ENCODE measurements around the gene CCZ1B. TPM values are rescaled to one million over a fixed set of nuclear protein-coding genes. Genes with fewer than 3 reads are reported as not detected.
A peak's percentile ranks its signal among the peaks of the same experiment; 100 is the strongest.
"Not testable (repeated sequence)": the region's sequence is repeated elsewhere in the genome, so short reads cannot be mapped to it uniquely, and the experiment has no call there.

The CCZ1B gene
- total RNA-seq, 1 donor from 2014 or later, result 47.7 TPM

DNA sequence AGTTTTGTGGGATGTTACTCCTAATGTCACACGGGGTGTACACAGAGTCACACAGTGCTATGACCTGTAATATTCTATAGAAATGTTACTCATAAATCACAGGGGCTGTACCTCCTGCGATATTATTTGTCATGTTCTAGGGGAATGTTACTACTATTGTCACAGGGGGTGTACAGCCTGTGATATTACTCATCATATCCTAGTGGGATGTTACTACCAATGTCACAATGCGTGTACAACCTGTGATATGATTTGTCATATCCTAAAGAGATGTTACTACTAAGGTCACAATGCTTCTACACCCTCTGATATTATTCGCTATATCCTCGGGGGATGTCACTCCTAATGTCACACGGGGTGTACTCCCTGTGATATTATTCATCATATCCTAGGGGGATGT, 7.6 kb upstream of the CCZ1B start:
- Mint-ChIP-seq H3K27ac (ENCODE audit: unreplicated experiment) (no peak overlapping the region), H3K4me1 (ENCODE audit: unreplicated experiment) (no peaks in the 10 kb centered on the region), H3K27me3 (ENCODE audit: unreplicated experiment) (peaks cover 6% of the 10 kb centered on the region), H3K36me3 (ENCODE audit: low read depth, unreplicated experiment) (no peaks in the 10 kb centered on the region), H3K9me3 (ENCODE audit: unreplicated experiment) (no peaks in the 10 kb centered on the region), H3K4me3 (ENCODE audit: unreplicated experiment) (no peak overlapping the region)
- no peak for DNase-seq (ENCODE audit: low spot score)
- TF ChIP-seq, protein P1, sequence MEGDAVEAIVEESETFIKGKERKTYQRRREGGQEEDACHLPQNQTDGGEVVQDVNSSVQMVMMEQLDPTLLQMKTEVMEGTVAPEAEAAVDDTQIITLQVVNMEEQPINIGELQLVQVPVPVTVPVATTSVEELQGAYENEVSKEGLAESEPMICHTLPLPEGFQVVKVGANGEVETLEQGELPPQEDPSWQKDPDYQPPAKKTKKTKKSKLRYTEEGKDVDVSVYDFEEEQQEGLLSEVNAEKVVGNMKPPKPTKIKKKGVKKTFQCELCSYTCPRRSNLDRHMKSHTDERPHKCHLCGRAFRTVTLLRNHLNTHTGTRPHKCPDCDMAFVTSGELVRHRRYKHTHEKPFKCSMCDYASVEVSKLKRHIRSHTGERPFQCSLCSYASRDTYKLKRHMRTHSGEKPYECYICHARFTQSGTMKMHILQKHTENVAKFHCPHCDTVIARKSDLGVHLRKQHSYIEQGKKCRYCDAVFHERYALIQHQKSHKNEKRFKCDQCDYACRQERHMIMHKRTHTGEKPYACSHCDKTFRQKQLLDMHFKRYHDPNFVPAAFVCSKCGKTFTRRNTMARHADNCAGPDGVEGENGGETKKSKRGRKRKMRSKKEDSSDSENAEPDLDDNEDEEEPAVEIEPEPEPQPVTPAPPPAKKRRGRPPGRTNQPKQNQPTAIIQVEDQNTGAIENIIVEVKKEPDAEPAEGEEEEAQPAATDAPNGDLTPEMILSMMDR (IDR thresholded peaks at IDR 0.05; ENCODE audit: unreplicated experiment), result no peak

GRCh38 chr7:6831018-6831725, 5.1 kb upstream of the CCZ1B start:
- TF ChIP-seq, protein P1 (IDR thresholded peaks at IDR 0.05; ENCODE audit: unreplicated experiment), result no peak
- Mint-ChIP-seq H3K4me1 (ENCODE audit: unreplicated experiment) (no peaks in the 10 kb centered on the region), H3K9me3 (ENCODE audit: unreplicated experiment) (no peaks in the 10 kb centered on the region), H3K27ac (ENCODE audit: unreplicated experiment) (no peak overlapping the region), H3K36me3 (ENCODE audit: low read depth, unreplicated experiment) (no peaks in the 10 kb centered on the region), H3K27me3 (ENCODE audit: unreplicated experiment) (peaks cover 8% of the 10 kb centered on the region), H3K4me3 (ENCODE audit: unreplicated experiment) (no peak overlapping the region)
- no peak for DNase-seq (ENCODE audit: low spot score)

DNA sequence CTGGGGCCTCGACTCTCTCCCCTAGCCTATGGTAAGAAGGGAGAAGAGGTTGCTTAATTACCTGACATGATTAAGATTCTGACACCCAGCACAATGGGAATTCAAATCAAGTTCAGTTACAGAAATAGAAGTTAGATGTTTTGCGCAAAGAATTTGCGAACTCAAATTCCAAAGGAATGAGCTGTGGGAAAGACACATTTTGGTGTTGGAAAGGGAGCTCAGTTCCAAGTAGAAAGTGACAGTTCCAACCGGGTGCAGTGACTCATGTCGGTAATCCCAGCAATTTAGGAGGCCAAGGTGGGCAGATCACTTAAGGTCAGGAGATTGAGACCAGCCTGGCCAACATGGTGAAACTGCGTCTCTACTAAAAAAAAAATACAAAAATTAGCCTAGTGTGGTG, 4.0 kb upstream of the CCZ1B start:
- H3K27ac Mint-ChIP-seq (ENCODE audit: unreplicated experiment); H3K27me3 Mint-ChIP-seq (ENCODE audit: unreplicated experiment); DNase-seq (ENCODE audit: low spot score); H3K36me3 Mint-ChIP-seq (ENCODE audit: low read depth, unreplicated experiment); H3K9me3 Mint-ChIP-seq (ENCODE audit: unreplicated experiment); H3K4me3 Mint-ChIP-seq (ENCODE audit: unreplicated experiment); H3K4me1 Mint-ChIP-seq (ENCODE audit: unreplicated experiment): not testable (repeated sequence)

GRCh38 chr7:6829616-6830015, 3.5 kb upstream of the CCZ1B start:
- H3K27me3 Mint-ChIP-seq (ENCODE audit: unreplicated experiment); H3K36me3 Mint-ChIP-seq (ENCODE audit: low read depth, unreplicated experiment); H3K9me3 Mint-ChIP-seq (ENCODE audit: unreplicated experiment); DNase-seq (ENCODE audit: low spot score); H3K4me1 Mint-ChIP-seq (ENCODE audit: unreplicated experiment); H3K27ac Mint-ChIP-seq (ENCODE audit: unreplicated experiment); H3K4me3 Mint-ChIP-seq (ENCODE audit: unreplicated experiment): not testable (repeated sequence)

DNA sequence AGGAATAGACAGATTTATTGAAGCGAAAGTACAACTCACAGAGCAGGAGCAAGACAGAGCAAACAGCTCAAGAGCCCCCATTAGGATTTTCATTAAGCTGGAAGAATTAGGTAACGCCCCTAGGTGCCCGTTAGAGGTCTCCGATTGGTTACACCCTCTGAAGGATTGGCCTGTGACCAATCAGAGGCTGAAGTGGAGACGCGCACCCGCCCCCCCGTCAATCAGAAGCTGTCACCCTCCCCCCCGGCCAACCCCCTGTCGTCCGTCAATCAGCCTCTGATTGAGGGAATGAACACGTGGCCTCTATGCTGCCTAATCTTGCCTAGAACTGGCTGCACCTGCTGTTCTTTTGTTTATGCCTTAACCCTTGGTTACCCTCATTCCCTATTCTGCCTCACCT, 1.1 kb upstream of the CCZ1B start:
- peak overlapping the region; percentile 76 for H3K4me3 Mint-ChIP-seq (ENCODE audit: unreplicated experiment)
- not testable (repeated sequence) for H3K4me1 Mint-ChIP-seq (ENCODE audit: unreplicated experiment); H3K36me3 Mint-ChIP-seq (ENCODE audit: low read depth, unreplicated experiment); H3K27me3 Mint-ChIP-seq (ENCODE audit: unreplicated experiment); DNase-seq (ENCODE audit: low spot score); H3K9me3 Mint-ChIP-seq (ENCODE audit: unreplicated experiment)
- H3K27ac Mint-ChIP-seq (ENCODE audit: unreplicated experiment), result peak overlapping the region; percentile 61

- peak overlapping the region; percentile 92 for H3K4me3 Mint-ChIP-seq (ENCODE audit: unreplicated experiment)
- not testable (repeated sequence) for H3K27me3 Mint-ChIP-seq (ENCODE audit: unreplicated experiment); H3K4me1 Mint-ChIP-seq (ENCODE audit: unreplicated experiment); H3K9me3 Mint-ChIP-seq (ENCODE audit: unreplicated experiment); H3K36me3 Mint-ChIP-seq (ENCODE audit: low read depth, unreplicated experiment); H3K27ac Mint-ChIP-seq (ENCODE audit: unreplicated experiment); DNase-seq (ENCODE audit: low spot score)
Observed at GRCh38 chr7:6825236-6826125, 594 bp downstream of the CCZ1B start.

DNA sequence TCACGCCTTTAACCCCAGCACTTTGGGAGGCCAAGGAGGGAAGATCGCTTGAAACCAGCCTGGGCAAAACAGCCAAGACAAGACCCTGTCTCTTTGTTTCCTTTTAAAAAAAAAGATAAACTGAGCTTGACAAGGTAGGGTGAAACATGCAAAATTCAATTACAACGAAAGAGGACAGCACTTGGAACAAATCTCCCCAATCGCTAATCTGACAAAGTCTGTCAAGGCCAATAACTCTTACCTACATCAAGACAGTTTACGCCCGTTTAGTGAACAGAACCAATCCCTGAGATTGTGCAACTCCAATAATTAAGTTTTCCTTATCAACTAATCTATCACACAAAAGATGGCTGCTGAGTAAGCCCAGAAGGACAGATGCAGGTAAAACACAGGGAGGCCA, 4.5 kb downstream of the CCZ1B start:
- H3K36me3 Mint-ChIP-seq (ENCODE audit: low read depth, unreplicated experiment); H3K9me3 Mint-ChIP-seq (ENCODE audit: unreplicated experiment); H3K27me3 Mint-ChIP-seq (ENCODE audit: unreplicated experiment); H3K4me1 Mint-ChIP-seq (ENCODE audit: unreplicated experiment); H3K27ac Mint-ChIP-seq (ENCODE audit: unreplicated experiment); H3K4me3 Mint-ChIP-seq (ENCODE audit: unreplicated experiment); DNase-seq (ENCODE audit: low spot score): not testable (repeated sequence)

GRCh38 chr7:6815470-6815869, 10.6 kb downstream of the CCZ1B start:
- not testable (repeated sequence) for DNase-seq (ENCODE audit: low spot score); H3K36me3 Mint-ChIP-seq (ENCODE audit: low read depth, unreplicated experiment); H3K27me3 Mint-ChIP-seq (ENCODE audit: unreplicated experiment); H3K4me1 Mint-ChIP-seq (ENCODE audit: unreplicated experiment); H3K27ac Mint-ChIP-seq (ENCODE audit: unreplicated experiment); H3K4me3 Mint-ChIP-seq (ENCODE audit: unreplicated experiment); H3K9me3 Mint-ChIP-seq (ENCODE audit: unreplicated experiment)

GRCh38 chr7:6813011-6813410, 13.1 kb downstream of the CCZ1B start:
- not testable (repeated sequence) for DNase-seq (ENCODE audit: low spot score); H3K9me3 Mint-ChIP-seq (ENCODE audit: unreplicated experiment); H3K27ac Mint-ChIP-seq (ENCODE audit: unreplicated experiment); H3K36me3 Mint-ChIP-seq (ENCODE audit: low read depth, unreplicated experiment); H3K4me3 Mint-ChIP-seq (ENCODE audit: unreplicated experiment); H3K27me3 Mint-ChIP-seq (ENCODE audit: unreplicated experiment); H3K4me1 Mint-ChIP-seq (ENCODE audit: unreplicated experiment)

DNA sequence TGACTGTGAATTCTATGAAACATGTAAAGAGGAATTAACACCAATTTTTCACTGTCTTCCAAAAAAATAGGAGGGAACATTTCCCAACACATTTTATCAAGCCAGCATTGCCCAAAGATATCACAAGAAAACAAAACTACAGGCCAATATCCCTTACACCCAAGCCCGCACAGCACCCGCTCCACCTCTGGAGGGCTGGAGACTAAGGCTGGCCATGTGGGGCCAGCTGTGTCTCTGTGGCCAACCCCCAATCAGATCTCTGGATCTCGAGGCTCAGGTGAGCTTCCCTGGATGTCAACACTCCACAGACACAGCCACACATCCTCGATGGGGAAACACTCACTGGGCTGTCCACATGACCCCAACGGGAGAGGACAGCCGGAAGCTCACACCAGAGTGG, 18.1 kb downstream of the CCZ1B start:
- not testable (repeated sequence) for H3K9me3 Mint-ChIP-seq (ENCODE audit: unreplicated experiment); H3K36me3 Mint-ChIP-seq (ENCODE audit: low read depth, unreplicated experiment); H3K4me3 Mint-ChIP-seq (ENCODE audit: unreplicated experiment); H3K27me3 Mint-ChIP-seq (ENCODE audit: unreplicated experiment); H3K27ac Mint-ChIP-seq (ENCODE audit: unreplicated experiment); H3K4me1 Mint-ChIP-seq (ENCODE audit: unreplicated experiment); DNase-seq (ENCODE audit: low spot score)

Data from endothelial cell (in vitro differentiated cells).